SU-DHL-6 (cell line): ENCODE results near the gene CORO6.

Source experiments
- CTCF ChIP-seq: fragments of 200-600 bp; sonication (generic); IDR thresholded peaks from one replicate; pipeline ENCODE4 v1.5.1; 2017; ENCODE audit warnings: antibody characterized with exemption, mild to moderate bottlenecking, low read length, moderate library complexity; ENCODE audit not compliant: insufficient read depth, poor library complexity, severe bottlenecking
- EZH2phosphoT487 ChIP-seq: fragments of 200-600 bp; sonication (generic), shearing (Covaris generic); conservative IDR thresholded peaks from 2 replicates; pipeline ENCODE4 v1.6.1; 2018; ENCODE audit warnings: mild to moderate bottlenecking, antibody characterized with exemption, low read length, moderate library complexity, mixed read lengths

- TF ChIP-seq CTCF (no peak), EZH2phosphoT487 (no peak)
Observed at GRCh38 chr17:29591146-29591736, 31.5 kb downstream of the CORO6 start.
